ENCODE results near the gene KRT77. TPM values are rescaled to one million over a fixed set of nuclear protein-coding genes. Genes with fewer than 3 reads are reported as not detected.

KRT77 gene
- polyA plus RNA-seq, 3 donors: not detected

DNA sequence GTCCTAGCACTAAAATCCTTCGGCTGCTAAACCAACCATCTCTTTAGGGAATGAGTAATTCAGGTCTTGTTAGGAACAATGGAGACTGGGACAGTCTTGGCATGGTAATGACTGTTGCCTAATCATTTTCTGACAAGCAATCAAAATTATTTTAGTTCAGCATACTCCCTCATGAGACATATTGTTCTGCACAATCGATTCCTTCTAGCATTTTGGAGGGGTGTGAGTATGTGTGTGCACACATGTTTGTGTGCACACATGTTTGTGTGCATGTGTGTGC is 21.0 kb downstream of the KRT77 start:
- TF ChIP-seq, protein P1, sequence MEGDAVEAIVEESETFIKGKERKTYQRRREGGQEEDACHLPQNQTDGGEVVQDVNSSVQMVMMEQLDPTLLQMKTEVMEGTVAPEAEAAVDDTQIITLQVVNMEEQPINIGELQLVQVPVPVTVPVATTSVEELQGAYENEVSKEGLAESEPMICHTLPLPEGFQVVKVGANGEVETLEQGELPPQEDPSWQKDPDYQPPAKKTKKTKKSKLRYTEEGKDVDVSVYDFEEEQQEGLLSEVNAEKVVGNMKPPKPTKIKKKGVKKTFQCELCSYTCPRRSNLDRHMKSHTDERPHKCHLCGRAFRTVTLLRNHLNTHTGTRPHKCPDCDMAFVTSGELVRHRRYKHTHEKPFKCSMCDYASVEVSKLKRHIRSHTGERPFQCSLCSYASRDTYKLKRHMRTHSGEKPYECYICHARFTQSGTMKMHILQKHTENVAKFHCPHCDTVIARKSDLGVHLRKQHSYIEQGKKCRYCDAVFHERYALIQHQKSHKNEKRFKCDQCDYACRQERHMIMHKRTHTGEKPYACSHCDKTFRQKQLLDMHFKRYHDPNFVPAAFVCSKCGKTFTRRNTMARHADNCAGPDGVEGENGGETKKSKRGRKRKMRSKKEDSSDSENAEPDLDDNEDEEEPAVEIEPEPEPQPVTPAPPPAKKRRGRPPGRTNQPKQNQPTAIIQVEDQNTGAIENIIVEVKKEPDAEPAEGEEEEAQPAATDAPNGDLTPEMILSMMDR (IDR thresholded peaks at IDR 0.05): no peak
- no peaks in the 10 kb centered on the region for H3K4me1 Mint-ChIP-seq
- H3K27ac ChIP-seq (ENCODE audit: low read depth in 1 of 2, low read length in 2 of 2): no peak overlapping the region
- no peaks in the 10 kb centered on the region for H3K79me2 ChIP-seq (ENCODE audit: insufficient read depth, low read length)
- no peak for DNase-seq
- no peaks in the 10 kb centered on the region for H3K9me3 ChIP-seq (replicated peaks in 1 of 2; ENCODE audit: control insufficient read depth in 1 of 2, insufficient read depth in 1 of 2, low read length in 2 of 2)
- H3K9me3 Mint-ChIP-seq: peaks cover 0 to 1% (median 0%) of the 10 kb centered on the region in 7 donors
- no peaks in the 10 kb centered on the region for H3K4me1 ChIP-seq (ENCODE audit: control insufficient read depth in 1 of 2, insufficient read depth in 2 of 2, low read length in 2 of 2)
- H4K20me1 ChIP-seq (ENCODE audit: insufficient read depth, low read length): no peaks in the 10 kb centered on the region
- H3K4me2 ChIP-seq (replicated peaks; ENCODE audit: extremely low read depth, low read length, poor library complexity, severe bottlenecking): no peak overlapping the region
- intact Hi-C loops (cut with micrococcal nuclease): no loop called here
- H3K4me3 Mint-ChIP-seq: no peak overlapping the region
- H3K9ac ChIP-seq (ENCODE audit: insufficient read depth, low read length, poor library complexity, severe bottlenecking): no peak overlapping the region
- H3K36me3 Mint-ChIP-seq: no peaks in the 10 kb centered on the region
- no peak overlapping the region for H3K4me3 ChIP-seq (replicated peaks in 1 of 3; ENCODE audit: low read depth in 2 of 3, low read length in 3 of 3)
- peaks cover 2 to 6% (median 4%) of the 10 kb centered on the region in 3 donors for H3K27me3 Mint-ChIP-seq (ENCODE audit: low read depth in 3 of 3)
- no peaks in the 10 kb centered on the region for H3K36me3 ChIP-seq (replicated peaks in 1 of 2; ENCODE audit: control insufficient read depth in 1 of 2, insufficient read depth in 2 of 2, low read length in 2 of 2)
- whole genome bisulfite sequencing (ENCODE audit: insufficient coverage): no CpG with 5 or more reads among the region's 2 CpGs
- H2AFZ ChIP-seq (ENCODE audit: insufficient read depth, low read depth, low read length, poor library complexity, severe bottlenecking): no peak overlapping the region
- H3K27me3 ChIP-seq (ENCODE audit: control insufficient read depth in 2 of 2, insufficient read depth in 2 of 2, low read length in 2 of 2): no peaks in the 10 kb centered on the region
- no peak overlapping the region for H3K27ac Mint-ChIP-seq

DNA sequence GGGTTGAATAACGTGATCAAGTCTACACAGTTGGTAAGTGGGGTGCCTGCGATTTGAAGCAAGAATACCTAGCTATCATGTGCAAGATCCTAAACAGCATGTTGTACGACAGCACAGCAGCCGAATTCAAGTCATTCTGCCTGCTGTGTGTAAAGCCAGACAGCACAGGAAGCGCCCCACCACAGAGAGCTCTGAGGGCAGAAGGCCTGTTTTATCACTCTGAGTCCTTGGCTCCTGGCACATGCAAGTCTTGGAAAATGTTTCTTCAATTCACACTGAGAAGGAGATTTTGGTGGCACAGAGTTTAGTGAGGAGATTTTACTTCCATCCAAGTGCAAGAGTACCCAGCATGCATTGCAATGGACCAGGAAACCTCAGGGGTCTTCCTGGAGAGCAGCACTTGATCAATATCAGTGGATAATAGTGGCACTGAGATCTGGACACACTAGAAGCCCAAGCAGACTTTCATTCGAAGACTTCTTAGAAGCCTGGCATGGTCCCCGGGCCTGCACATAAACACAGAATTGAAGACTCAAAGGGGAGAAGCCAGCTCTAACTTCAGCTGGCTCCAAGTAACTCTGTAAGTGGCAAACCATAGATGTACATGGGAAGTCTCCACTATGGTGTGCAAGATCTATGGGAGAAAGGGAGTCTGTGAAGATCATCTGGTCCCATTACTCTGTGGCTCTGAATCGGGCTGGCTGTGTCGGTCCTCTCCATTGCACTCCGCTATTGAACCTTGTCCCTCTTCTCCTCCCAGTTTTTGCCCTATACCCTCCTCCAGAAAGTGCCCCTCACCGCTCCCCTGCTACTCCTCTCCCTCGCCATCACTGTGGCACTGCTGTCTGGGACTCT is 21.6 kb downstream of the KRT77 start:
- H3K27ac Mint-ChIP-seq: no peak overlapping the region
- Histone ChIP-seq H3K9ac (ENCODE audit: insufficient read depth, low read length, poor library complexity, severe bottlenecking) (no peak overlapping the region), H3K79me2 (ENCODE audit: insufficient read depth, low read length) (no peaks in the 10 kb centered on the region), H3K4me1 (ENCODE audit: control insufficient read depth in 1 of 2, insufficient read depth in 2 of 2, low read length in 2 of 2) (no peaks in the 10 kb centered on the region), H3K4me3 (replicated peaks in 1 of 3; ENCODE audit: low read depth in 2 of 3, low read length in 3 of 3) (no peak overlapping the region), H3K27me3 (ENCODE audit: control insufficient read depth in 2 of 2, insufficient read depth in 2 of 2, low read length in 2 of 2) (no peaks in the 10 kb centered on the region), H3K36me3 (replicated peaks in 1 of 2; ENCODE audit: control insufficient read depth in 1 of 2, insufficient read depth in 2 of 2, low read length in 2 of 2) (no peaks in the 10 kb centered on the region), H4K20me1 (ENCODE audit: insufficient read depth, low read length) (no peaks in the 10 kb centered on the region), H3K9me3 (replicated peaks in 1 of 2; ENCODE audit: control insufficient read depth in 1 of 2, insufficient read depth in 1 of 2, low read length in 2 of 2) (no peaks in the 10 kb centered on the region), H2AFZ (ENCODE audit: insufficient read depth, low read depth, low read length, poor library complexity, severe bottlenecking) (no peak overlapping the region), H3K27ac (ENCODE audit: low read depth in 1 of 2, low read length in 2 of 2) (no peak overlapping the region), H3K4me2 (replicated peaks; ENCODE audit: extremely low read depth, low read length, poor library complexity, severe bottlenecking) (no peak overlapping the region)
- H3K9me3 Mint-ChIP-seq: peaks cover 0 to 1% (median 0%) of the 10 kb centered on the region in 7 donors
- peaks cover 2 to 6% (median 3%) of the 10 kb centered on the region in 3 donors for H3K27me3 Mint-ChIP-seq (ENCODE audit: low read depth in 3 of 3)
- no peak for DNase-seq
- H3K4me3 Mint-ChIP-seq: no peak overlapping the region
- no peaks in the 10 kb centered on the region for H3K4me1 Mint-ChIP-seq
- intact Hi-C loops (cut with micrococcal nuclease): no loop called here
- H3K36me3 Mint-ChIP-seq: no peaks in the 10 kb centered on the region
- WGBS (ENCODE audit: insufficient coverage): 67% methylated on average over 9 of the region's 12 CpGs
- TF ChIP-seq, protein P1 (IDR thresholded peaks at IDR 0.05): no peak

All from CD14-positive monocyte (primary cell).